Heart right ventricle (tissue), 16 donors: ENCODE measurements around the gene ACADS. TPM values are rescaled to one million over a fixed set of nuclear protein-coding genes. Genes with fewer than 3 reads are reported as not detected.

Experiments
- ATAC-seq, 8 donors: fragments of 200-7000 bp; cut with Tn5 transposase; one replicate each; pipeline ENCODE4 v1.9.1; 2020; ENCODE audit warnings: mild to moderate bottlenecking in 8 of 8, moderate library complexity in 8 of 8, moderate number of reproducible peaks in 1 of 8
- DNase-seq, 2 donors: peaks; one replicate each; pipeline ENCODE4 v3.0.0-alpha.2; 2020
- H3K27ac ChIP-seq, 10 donors: fragments of 200-600 bp; sonication (generic) in 2 of 10; one replicate each; pipeline versions ENCODE4 v1.5.0 to v1.8.0; 2020 to 2022; ENCODE audit warnings: mild to moderate bottlenecking in 3 of 10
- H3K27me3 ChIP-seq, 7 donors: fragments of 200-600 bp; one replicate each; pipeline ENCODE4 v1.8.0; 2021 to 2022; ENCODE audit warnings: mild to moderate bottlenecking in 2 of 7
- H3K36me3 ChIP-seq, 9 donors: fragments of 200-600 bp; sonication (generic) in 1 of 9; one replicate each; pipeline versions ENCODE4 v1.5.0 to v1.8.0; 2020 to 2022; ENCODE audit warnings: mild to moderate bottlenecking in 2 of 9
- H3K4me1 ChIP-seq, 9 donors: fragments of 200-600 bp; sonication (generic) in 1 of 9; one replicate each; pipeline versions ENCODE4 v1.5.0 to v1.8.0; 2020 to 2022; ENCODE audit warnings: mild to moderate bottlenecking in 4 of 9
- H3K4me3 ChIP-seq, 10 donors: fragments of 200-600 bp; sonication (generic) in 2 of 10; one replicate each; pipeline versions ENCODE4 v1.5.0 to v1.8.0; 2020 to 2022; ENCODE audit warnings: mild to moderate bottlenecking in 7 of 10, moderate library complexity in 2 of 10
- H3K9me3 ChIP-seq, 11 donors: fragments of 200-600 bp in 10 of 11; sonication (generic) in 2 of 11; one replicate each; pipeline versions ENCODE4 v1.5.0 to v1.8.0; 2013 to 2022; ENCODE audit warnings: mild to moderate bottlenecking in 2 of 11, control low read depth in 1 of 11, moderate library complexity in 1 of 11
- CTCF ChIP-seq, 9 donors: fragments of 200-600 bp; sonication (generic) in 2 of 9; IDR thresholded peaks; one replicate each; pipeline versions ENCODE4 v1.5.0 to v1.8.0; 2021 to 2022; ENCODE audit warnings: antibody characterized with exemption in 9 of 9, mild to moderate bottlenecking in 5 of 9, moderate library complexity in 1 of 9
- WGBS, 2 donors: extraction: QIAGEN DNeasy Blood & Tissue Kit; methylation state at CpG; one replicate each; pipeline ENCODE4 v1.1.7; 2013; ENCODE audit warnings: inconsistent platforms in 1 of 2; 5-methylcytosine and 5-hydroxymethylcytosine counted together
- intact Hi-C, 10 donors: fragments of 100-400 bp; cut with DNase I; formaldehyde crosslinking; loops; one replicate each; pipeline versions ENCODE4 v1.11.1 to v1.14.2; 2022
- polyA plus RNA-seq, 2 donors: library from polyadenylated mRNA; stranded (reverse); fragments of 200-250 nt; gene quantifications; one replicate each; pipeline ENCODE4 v1.2.3, GENCODE V29; 2013
- total RNA-seq, 10 donors: library from RNA; stranded (reverse); fragmentation: NEBNext Ultra II Directional in 3 of 10; extraction: Animal tissue kit (Norgen Biotek cat#: 25700) in 3 of 10; gene quantifications; one replicate each; pipeline versions ENCODE4 v1.2.1 to v1.2.4, GENCODE V29; 2021 to 2023
- donor health status: Arrhythmogenic right ventricular cardiomyopathy.
- donor health status: ischemic (EF 13 %, LVEDD 7.1; RV severe dilation, severe dysfunction).
- donor health status: healthy with polysubstance abuse.
- donor health status: DM: no; HTN: yes; CAD: no.
- donor health status: DM: no; HTN: no; CAD: no.
- donor health status: ischemic (EF 25% LVEDD 6.9; RV normal size, moderate dysfunction).
- donor health status: ischemic (EF 25% LVEDD 5.7; RV mildly dilated, moderate dysfunction).
- donor health status: healthy.
- donor health status: DM: yes; HTN: yes; CAD: no.
- donor health status: Ischemic cardiomyopathy.
- donor health status: ischemic (EF 35%, LVEDD 5.7; RV mildly dilated, moderate dysfunction).
- donor health status: nonischemic (EF 11% LVEDD 7.7; RV severe dilation, severe dysfunction).
- donor health status: DM: yes; HTN: yes; CAD: no.
- donor health status: PGD.
- donor health status: ischemic (EF 29% LVEDD 5.4; RV normal size, mild dysfunction).
- donor health status: nonischemic (EF 23%, LVEDD 6.1; RV moderate dilation, normal function).

Gene ACADS
- total and polyA plus RNA-seq, 12 donors = 64.4 to 119 (median 77.3) TPM

GRCh38 chr12:120686690-120687577 is 38.7 kb upstream of the ACADS start, which contains the start of gene MLEC:
TSS of gene MLEC (plus strand) at chr12:120687149. CDS start at chr12:120687297, 148 bp downstream.
- ATAC-seq (peak; percentile 92 to 97 (median 96)), DNase-seq (peak; percentile 98 to 99)
- Histone ChIP-seq H3K9me3 (no peaks in the 10 kb centered on the region), H3K27ac (peak within 1 kb of the TSS; percentile 55 to 95 (median 92)), H3K4me1 (peaks cover 3 to 61% (median 48%) of the 10 kb centered on the region in 9 donors), H3K27me3 (no peaks in the 10 kb centered on the region), H3K4me3 (peak within 1 kb of the TSS; percentile 68 to 98 (median 90)), H3K36me3 (no peaks in the 10 kb centered on the region)
- peak in 4 of 9 donors; percentile 20 to 51 (median 40) for TF ChIP-seq CTCF (IDR thresholded peaks at IDR 0.05)
- WGBS, 2 donors = 0 to 1% methylated on average over 80 to 83 of the region's 84 CpGs
- intact Hi-C loops = loop anchor here in 6 of 10 donors (2.0 to 5.0 kb wide), 4 partner anchors 24 to 40 kb away; partner anchors contain the start of gene UNC119B (in 1 of the 6)

GRCh38 chr12:120687578-120688289 is 37.9 kb upstream of the ACADS start:
- no peaks in the 10 kb centered on the region for H3K9me3 ChIP-seq
- DNase-seq (peak in 1 of 2 donors; percentile 24), ATAC-seq (no peak)
- WGBS, 2 donors = 0 to 1% methylated on average over 30 to 31 of the region's 31 CpGs
- H3K4me3 ChIP-seq = peak overlapping the region; percentile 68 to 98 (median 90)
- H3K36me3 ChIP-seq = peaks cover 0 to 1% (median 0%) of the 10 kb centered on the region in 9 donors
- peak overlapping the region; percentile 55 to 95 (median 92) for H3K27ac ChIP-seq
- TF ChIP-seq CTCF (IDR thresholded peaks at IDR 0.05) = no peak
- no peaks in the 10 kb centered on the region for H3K27me3 ChIP-seq
- peaks cover 3 to 69% (median 56%) of the 10 kb centered on the region in 9 donors for H3K4me1 ChIP-seq
- intact Hi-C loops = loop anchor here in 6 of 10 donors (2.0 to 5.0 kb wide), 4 partner anchors 23 to 40 kb away; partner anchors contain the start of gene UNC119B (in 1 of the 6)

- H3K9me3 ChIP-seq = no peaks in the 10 kb centered on the region
- DNase-seq (no peak), ATAC-seq (no peak)
- 7 to 11% methylated on average over 6 of the region's 6 CpGs for WGBS, 2 donors
- H3K27me3 ChIP-seq = no peaks in the 10 kb centered on the region
- H3K4me1 ChIP-seq = peaks cover 3 to 74% (median 65%) of the 10 kb centered on the region in 9 donors
- TF ChIP-seq CTCF (IDR thresholded peaks at IDR 0.05) = no peak
- peak overlapping the region; percentile 68 to 98 (median 90) for H3K4me3 ChIP-seq
- intact Hi-C loops = loop anchor here in 3 of 10 donors (5.0 kb wide), 2 partner anchors 36 to 41 kb away; no protein-coding TSS in a partner anchor
- peaks cover 0 to 10% (median 0%) of the 10 kb centered on the region in 9 donors for H3K36me3 ChIP-seq
- H3K27ac ChIP-seq = peak overlapping the region; percentile 55 to 95 (median 92)
These were observed 37.0 kb upstream of the ACADS start for GRCh38 chr12:120688527-120689071.
